H1 (cell line): Measurements from ENCODE around the gene RBM43. TPM values are rescaled to one million over a fixed set of nuclear protein-coding genes. Genes with fewer than 3 reads are reported as not detected.

Experiments used
- CTCF ChIA-PET: fragments of 300-600 bp; sonication (Branson Sonifier 250); formaldehyde crosslinking; loops from one replicate; lab custom pipeline; 2021; ENCODE audit not compliant: partially characterized antibody; lab: Charles Lee
- POLR2A ChIA-PET: fragments of 300-600 bp; sonication (Branson Sonifier 250); formaldehyde crosslinking; loops from one replicate; lab custom pipeline; 2021; ENCODE audit warnings: inconsistent platforms; ENCODE audit not compliant: partially characterized antibody; lab: Charles Lee
- DNase-seq, 2 experiments: peaks; one replicate each; pipeline versions ENCODE4 v3.0.0 to v3.0.0-alpha.2; 2010 to 2022; ENCODE audit warnings: low spot score in 2 of 2, low read depth in 1 of 2, mixed read lengths in 1 of 2
- FAIRE-seq: peaks from 2 replicates; lab custom pipeline; 2011; peaks lifted over from hg19 to GRCh38; lab: Jason Lieb, UNC
- H2AFZ ChIP-seq: 2 replicates; pipeline ENCODE4 v1.8.1; 2012; ENCODE audit warnings: low read length, inconsistent platforms
- H2AK5ac ChIP-seq: 2 replicates; pipeline ENCODE4 v1.6.1; 2013; ENCODE audit warnings: low read depth, low read length
- H2BK120ac ChIP-seq: replicated peaks from 2 replicates; pipeline ENCODE3; 2013; ENCODE audit warnings: low read depth, low read length, inconsistent platforms
- H2BK12ac ChIP-seq: 2 replicates; pipeline ENCODE4 v1.6.1; 2013; ENCODE audit warnings: low read depth, low read length
- H2BK15ac ChIP-seq: 2 replicates; pipeline ENCODE4 v1.6.1; 2013; ENCODE audit warnings: low read length
- H2BK20ac ChIP-seq: 2 replicates; pipeline ENCODE4 v1.6.1; 2013; ENCODE audit warnings: low read length
- H2BK5ac ChIP-seq: 2 replicates; pipeline ENCODE4 v1.6.1; 2013; ENCODE audit warnings: low read depth, low read length
- H3K14ac ChIP-seq: 2 replicates; pipeline ENCODE4 v1.6.1; 2013; ENCODE audit warnings: inconsistent platforms; ENCODE audit not compliant: insufficient read length
- H3K18ac ChIP-seq: 2 replicates; pipeline ENCODE4 v1.6.1; 2013; ENCODE audit warnings: low read length; ENCODE audit errors: extremely low read depth
- H3K23ac ChIP-seq: 2 replicates; pipeline ENCODE4 v1.6.1; 2013; ENCODE audit warnings: inconsistent platforms; ENCODE audit not compliant: insufficient read length
- H3K23me2 ChIP-seq: 2 replicates; pipeline ENCODE4 v1.6.1; 2013; ENCODE audit warnings: low read depth, low read length
- H3K27ac ChIP-seq: 2 replicates; pipeline ENCODE4 v1.6.1; 2011; ENCODE audit warnings: low read depth, low read length, inconsistent platforms
- H3K27me3 ChIP-seq, 4 experiments: replicated peaks in 1 of 4; 1 replicate in 1 of 4; 2 replicates in 3 of 4; pipeline versions ENCODE4 v1.6.1 to v1.8.1; 2011 to 2013; ENCODE audit warnings: low read length in 3 of 4, mild to moderate bottlenecking in 3 of 4, inconsistent platforms in 2 of 4, mixed read lengths in 2 of 4, moderate library complexity in 1 of 4; ENCODE audit not compliant: control insufficient read depth in 3 of 4, insufficient read depth in 3 of 4; ENCODE audit errors: extremely low read depth in 1 of 4
- H3K36me3 ChIP-seq, 4 experiments: 2 replicates each; pipeline versions ENCODE4 v1.6.1 to v1.8.1; 2011 to 2013; ENCODE audit warnings: mild to moderate bottlenecking in 4 of 4, low read length in 3 of 4, moderate library complexity in 2 of 4, control low read depth in 1 of 4, inconsistent platforms in 1 of 4; ENCODE audit not compliant: insufficient read depth in 4 of 4, control insufficient read depth in 2 of 4
- H3K4ac ChIP-seq: replicated peaks from 2 replicates; pipeline ENCODE3; 2013; ENCODE audit warnings: low read length, low read depth, mixed read lengths, inconsistent platforms; ENCODE audit not compliant: insufficient read length
- H3K4me1 ChIP-seq, 4 experiments: replicated peaks in 1 of 4; 1 replicate in 1 of 4; 2 replicates in 3 of 4; pipeline versions ENCODE4 v1.6.1 to v1.8.1; 2011 to 2013; ENCODE audit warnings: low read length in 3 of 4, inconsistent platforms in 2 of 4, mixed read lengths in 1 of 4; ENCODE audit not compliant: insufficient read depth in 4 of 4, control insufficient read depth in 3 of 4
- H3K4me2 ChIP-seq, 2 experiments: 2 replicates each; pipeline versions ENCODE4 v1.6.1 to v1.8.1; 2011 to 2013; ENCODE audit warnings: low read depth in 2 of 2, low read length in 2 of 2, control low read depth in 1 of 2, inconsistent platforms in 1 of 2, mild to moderate bottlenecking in 1 of 2; ENCODE audit not compliant: insufficient read depth in 1 of 2
- H3K4me3 ChIP-seq, 4 experiments: fragments of 200-600, 300-600 bp in 1 of 4; sonication (generic), shearing (Covaris generic), sonication (Bioruptor Twin) in 1 of 4; 2 replicates each; pipeline versions ENCODE4 v1.5.1 to v1.8.1; 2011 to 2016; ENCODE audit warnings: low read length in 4 of 4, low read depth in 3 of 4, control low read depth in 2 of 4, inconsistent platforms in 2 of 4, mild to moderate bottlenecking in 2 of 4, mixed read lengths in 1 of 4, moderate library complexity in 1 of 4; ENCODE audit not compliant: insufficient read depth in 2 of 4; ENCODE audit errors: extremely low read depth in 1 of 4
- H3K56ac ChIP-seq: replicated peaks from 2 replicates; pipeline ENCODE3; 2013; ENCODE audit warnings: low read depth, mild to moderate bottlenecking, mixed read lengths, low read length, inconsistent platforms; ENCODE audit not compliant: insufficient read length
- H3K79me1 ChIP-seq: 2 replicates; pipeline ENCODE4 v1.6.1; 2013; ENCODE audit warnings: low read depth, low read length, control low read depth
- H3K79me2 ChIP-seq, 2 experiments: 2 replicates each; pipeline versions ENCODE4 v1.6.1 to v1.8.1; 2012 to 2013; ENCODE audit warnings: low read length in 2 of 2, mild to moderate bottlenecking in 2 of 2, inconsistent platforms in 1 of 2; ENCODE audit not compliant: insufficient read depth in 2 of 2, control insufficient read depth in 1 of 2
- H3K9ac ChIP-seq, 4 experiments: replicated peaks in 1 of 4; 1 replicate in 1 of 4; 2 replicates in 3 of 4; pipeline versions ENCODE4 v1.6.1 to v1.8.1; 2011 to 2013; ENCODE audit warnings: low read depth in 3 of 4, low read length in 3 of 4, control low read depth in 2 of 4, mild to moderate bottlenecking in 2 of 4, moderate library complexity in 2 of 4, inconsistent platforms in 1 of 4; ENCODE audit errors: extremely low read depth in 1 of 4
- H3K9me3 ChIP-seq, 2 experiments: 2 replicates each; pipeline versions ENCODE4 v1.6.1 to v1.8.1; 2012 to 2013; ENCODE audit warnings: mild to moderate bottlenecking in 2 of 2, moderate library complexity in 2 of 2, control low read depth in 1 of 2, inconsistent platforms in 1 of 2, low read depth in 1 of 2, low read length in 1 of 2, mixed read lengths in 1 of 2; ENCODE audit not compliant: insufficient read depth in 2 of 2
- H4K20me1 ChIP-seq, 2 experiments: replicated peaks in 1 of 2; 2 replicates each; pipeline versions ENCODE3 to v1.8.1; 2011 to 2013; ENCODE audit warnings: inconsistent platforms in 2 of 2, low read length in 2 of 2, mild to moderate bottlenecking in 1 of 2; ENCODE audit not compliant: insufficient read depth in 2 of 2, control insufficient read depth in 1 of 2
- H4K5ac ChIP-seq: 2 replicates; pipeline ENCODE4 v1.6.1; 2013; ENCODE audit warnings: low read length, low read depth, mixed read lengths, inconsistent platforms; ENCODE audit not compliant: insufficient read length
- H4K8ac ChIP-seq: 2 replicates; pipeline ENCODE4 v1.8.0; 2013; ENCODE audit warnings: mild to moderate bottlenecking, moderate library complexity, low read length, inconsistent platforms; ENCODE audit not compliant: insufficient read depth; ENCODE audit errors: extremely low read depth
- H4K91ac ChIP-seq: replicated peaks from 2 replicates; pipeline ENCODE3; 2013; ENCODE audit warnings: low read length, mixed read lengths, inconsistent platforms; ENCODE audit not compliant: insufficient read length
- JUND ChIP-seq: IDR thresholded peaks from 2 replicates; pipeline ENCODE4 v1.6.1; 2011; ENCODE audit warnings: mild to moderate bottlenecking, improper control_type of control experiment, low read length
- WGBS, 2 experiments: shearing (Covaris generic) in 1 of 2; methylation state at CpG; one replicate each; pipeline versions ENCODE4 v1.1.6 to v1.1.7; 2013 to 2015; ENCODE audit warnings: low lambda C conversion rate in 2 of 2, mixed read lengths in 2 of 2, inconsistent platforms in 1 of 2, low coverage in 1 of 2, missing lambda C conversion rate in 1 of 2; ENCODE audit not compliant: insufficient replicate concordance in 2 of 2, insufficient coverage in 1 of 2, insufficient read length in 1 of 2; ENCODE audit errors: extremely low coverage in 1 of 2, missing lambda C conversion rate in 1 of 2; 5-methylcytosine and 5-hydroxymethylcytosine counted together
- polyA plus RNA-seq, 7 experiments: library from polyadenylated mRNA; depleted of rRNA in 3 of 7; stranded (reverse) in 5 of 7; unstranded in 2 of 7; fragments of >200 nt in 5 of 7; fragments of 200-250 nt in 2 of 7; gene quantifications; 1 replicate in 5 of 7; 2 replicates in 1 of 7; 4 replicates in 1 of 7; pipeline versions ENCODE4 v1.2.1 to v1.2.3, GENCODE V29; 2011 to 2013; ENCODE audit warnings: missing spikeins in 2 of 7, mixed read lengths in 2 of 7
- total RNA-seq: library from RNA; stranded (reverse); fragmentation: NEBNext Ultra II Directional; extraction: Animal tissue kit (Norgen Biotek cat#: 25700); gene quantifications from 2 replicates; pipeline ENCODE4 v1.2.1, GENCODE V29; 2021

RBM43 gene
- total and polyA plus RNA-seq, 2 of the 8 experiments (the other 6 are each of a cell fraction or from before 2014, with no cell fraction given), result 1.7 to 2.0 TPM

DNA sequence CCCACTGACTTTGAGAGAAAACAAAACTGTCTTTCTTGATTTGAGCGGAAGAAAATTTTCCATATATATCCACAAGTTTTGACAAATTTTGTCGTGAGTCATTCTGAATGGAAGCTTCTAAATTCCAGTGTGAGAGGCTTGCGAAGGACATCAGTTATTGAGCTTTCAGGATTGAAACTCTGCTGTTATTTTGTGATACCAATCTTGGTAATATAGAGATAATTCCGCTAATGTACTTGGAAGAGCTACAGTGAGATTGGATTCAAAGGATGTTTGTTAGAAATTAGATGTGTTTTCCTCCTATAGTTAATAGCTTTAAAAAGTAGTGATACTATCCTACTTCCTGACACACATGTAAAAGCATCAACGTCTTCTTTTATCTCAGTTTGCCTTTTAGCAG is 61.4 kb downstream of the RBM43 start:
- WGBS, 2 experiments, result 92% methylated on average over 5 of the region's 5 CpGs; no CpG with 5 or more reads in 1 of the 2 experiments
- H2BK5ac ChIP-seq, result no peak overlapping the region
- CTCF ChIA-PET, result no interaction called here
- no peak overlapping the region for H3K14ac ChIP-seq
- H4K91ac ChIP-seq, result no peak overlapping the region
- no peak overlapping the region for H2BK120ac ChIP-seq
- H3K27ac ChIP-seq, result no peak overlapping the region
- TF ChIP-seq JUND, result no peak
- TF ChIP-seq, all 59 proteins: peak for 0
- Histone ChIP-seq H3K9me3 (no peaks in the 10 kb centered on the region), H3K79me1 (no peaks in the 10 kb centered on the region), H3K9ac (no peak overlapping the region), H3K18ac (no peak overlapping the region), H4K5ac (no peak overlapping the region), H4K8ac (no peak overlapping the region), H2BK15ac (no peak overlapping the region), H3K79me2 (no peaks in the 10 kb centered on the region), H3K4me3 (no peak overlapping the region), H3K56ac (no peak overlapping the region), H2BK20ac (no peak overlapping the region), H2AFZ (no peak overlapping the region), H3K27me3 (no peaks in the 10 kb centered on the region), H2AK5ac (no peak overlapping the region), H3K36me3 (no peaks in the 10 kb centered on the region), H3K4me1 (peaks cover 0 to 3% (median 0%) of the 10 kb centered on the region in 4 experiments; a peak in 1 of 7 replicates), H3K4me2 (no peak overlapping the region), H3K23ac (no peak overlapping the region), H3K4ac (no peak overlapping the region), H4K20me1 (no peaks in the 10 kb centered on the region), H2BK12ac (no peak overlapping the region), H3K23me2 (peaks cover 2% of the 10 kb centered on the region; the same call in 1 of the 2 replicates)
- no peak for FAIRE-seq
- POLR2A ChIA-PET, result no interaction called here
- DNase-seq, result no peak
